GM18507 (cell line): ENCODE data around the gene RPEL1.

ENCODE experiments used
- DNase-seq: peaks from one replicate; pipeline ENCODE4 v3.0.0; 2011; ENCODE audit warnings: low read depth; ENCODE audit not compliant: insufficient read length; ENCODE audit errors: extremely low spot score
- FAIRE-seq: peaks from 2 replicates; lab custom pipeline; 2011; peaks lifted over from hg19 to GRCh38; lab: Jason Lieb, UNC

Gene RPEL1

GRCh38 chr10:103276896-103277712 lies 31.4 kb downstream of the RPEL1 start, which contains the start of gene INA:
Gene INA, plus strand, starts transcription at chr10:103277138. Its CDS starts 74 bp downstream, at chr10:103277212.
- FAIRE-seq = no peak

GRCh38 chr10:103277713-103278536 lies 32.2 kb downstream of the RPEL1 start:
- DNase-seq (no peak), FAIRE-seq (no peak)

More at GRCh38 chr10:103276896-103277712, 31.4 kb downstream of the RPEL1 start, which contains the start of gene INA:
- no peak for DNase-seq

- FAIRE-seq = no peak
- DNase-seq = no peak
Observed at GRCh38 chr10:103278537-103278823, 32.8 kb downstream of the RPEL1 start.

GRCh38 chr10:103278862-103279298 lies 33.2 kb downstream of the RPEL1 start:
- peak; percentile 33 for FAIRE-seq
- DNase-seq = no peak

GRCh38 chr10:103280031-103280430 lies 34.3 kb downstream of the RPEL1 start:
- DNase-seq = no peak

GRCh38 chr10:103280506-103280905 lies 34.8 kb downstream of the RPEL1 start:
- no peak for DNase-seq
- FAIRE-seq = no peak

More at GRCh38 chr10:103280031-103280430, 34.3 kb downstream of the RPEL1 start:
- no peak for FAIRE-seq

- no peak for FAIRE-seq
Observed at GRCh38 chr10:103281753-103282152, 36.1 kb downstream of the RPEL1 start.

GRCh38 chr10:103282961-103283360 lies 37.3 kb downstream of the RPEL1 start:
- no peak for FAIRE-seq
- DNase-seq = no peak

More at GRCh38 chr10:103281753-103282152, 36.1 kb downstream of the RPEL1 start:
- no peak for DNase-seq

- DNase-seq (no peak), FAIRE-seq (no peak)
Observed at GRCh38 chr10:103284170-103284569, 38.5 kb downstream of the RPEL1 start.

GRCh38 chr10:103287992-103288391 lies 42.3 kb downstream of the RPEL1 start:
- no peak for DNase-seq
- no peak for FAIRE-seq

- FAIRE-seq (no peak), DNase-seq (no peak)
Observed at GRCh38 chr10:103291588-103291987, 45.9 kb downstream of the RPEL1 start.

- no peak for FAIRE-seq
- DNase-seq = no peak
Observed at GRCh38 chr10:103295374-103296015, 49.8 kb downstream of the RPEL1 start.
